GM18868 (cell line): ENCODE data around the gene PRPF18.

Experiments
- ATAC-seq: cut with Tn5 transposase; IDR thresholded peaks from one replicate; pipeline ENCODE4 v1.9.1; 2021; ENCODE audit warnings: mild to moderate bottlenecking, moderate library complexity; ENCODE audit not compliant: unreplicated experiment

PRPF18 gene

GRCh38 chr10:13665516-13666262, 78.9 kb downstream of the PRPF18 start:
- no peak for ATAC-seq

- no peak for ATAC-seq
These were observed 81.4 kb downstream of the PRPF18 start for GRCh38 chr10:13668126-13668525.

GRCh38 chr10:13669182-13669855, 82.6 kb downstream of the PRPF18 start:
- no peak for ATAC-seq

GRCh38 chr10:13669901-13670300, 83.1 kb downstream of the PRPF18 start:
- no peak for ATAC-seq

GRCh38 chr10:13670311-13670710, 83.5 kb downstream of the PRPF18 start:
- no peak for ATAC-seq

GRCh38 chr10:13671904-13672303, 85.1 kb downstream of the PRPF18 start:
- no peak for ATAC-seq

GRCh38 chr10:13672548-13672947, 85.8 kb downstream of the PRPF18 start:
- no peak for ATAC-seq

- ATAC-seq, result no peak
These were observed 86.4 kb downstream of the PRPF18 start for GRCh38 chr10:13673156-13673555.

- no peak for ATAC-seq
These were observed 88.2 kb downstream of the PRPF18 start for GRCh38 chr10:13674645-13675588.

GRCh38 chr10:13678101-13678843, 91.5 kb downstream of the PRPF18 start:
- no peak for ATAC-seq
